GM12891 (cell line): ENCODE results near the gene ATF3.

Experiments used
- DNase-seq: peaks from one replicate; pipeline ENCODE4 v3.0.0; 2011; ENCODE audit warnings: low spot score; ENCODE audit not compliant: insufficient read length
- FAIRE-seq: peaks from 2 replicates; lab custom pipeline; 2011; peaks lifted over from hg19 to GRCh38; lab: Jason Lieb, UNC
- PAX5 ChIP-seq: IDR thresholded peaks from 2 replicates; pipeline ENCODE4 v1.6.1; 2011; ENCODE audit warnings: low read length, moderate library complexity, mild to moderate bottlenecking; ENCODE audit not compliant: insufficient read depth, severe bottlenecking
- POLR2A ChIP-seq: IDR thresholded peaks from 2 replicates; pipeline ENCODE4 v1.6.1; 2011; ENCODE audit warnings: low read depth, low read length, control low read depth
- POLR2AphosphoS5 ChIP-seq: IDR thresholded peaks from 2 replicates; pipeline ENCODE4 v1.6.1; 2011; ENCODE audit warnings: low read depth, low read length, control low read depth
- POU2F2 ChIP-seq: IDR thresholded peaks from 2 replicates; pipeline ENCODE4 v1.6.1; 2011; ENCODE audit warnings: low read depth, mild to moderate bottlenecking, control low read depth, low read length, moderate library complexity
- SPI1 ChIP-seq: IDR thresholded peaks from 2 replicates; pipeline ENCODE4 v1.6.1; 2011; ENCODE audit warnings: low read depth, low read length, control low read depth
- TAF1 ChIP-seq: IDR thresholded peaks from 2 replicates; pipeline ENCODE4 v1.6.1; 2011; ENCODE audit warnings: low read depth, low read length, control low read depth

ATF3 gene

GRCh38 chr1:212596798-212597197 is 11.8 kb upstream of the ATF3 start:
- DNase-seq: no peak
- TF ChIP-seq POLR2AphosphoS5 (no peak), PAX5 (no peak), POU2F2 (no peak), POLR2A (no peak), TAF1 (no peak), SPI1 (no peak)
- no peak for FAIRE-seq

GRCh38 chr1:212597487-212597886 is 11.1 kb upstream of the ATF3 start:
- DNase-seq (no peak), FAIRE-seq (no peak)
- TF ChIP-seq TAF1: no peak
- TF ChIP-seq SPI1: no peak
- TF ChIP-seq POLR2A: no peak
- TF ChIP-seq POU2F2: no peak
- no peak for TF ChIP-seq PAX5
- TF ChIP-seq POLR2AphosphoS5: no peak

GRCh38 chr1:212600071-212600915 is 8.3 kb upstream of the ATF3 start:
- FAIRE-seq (no peak), DNase-seq (no peak)
- no peak for TF ChIP-seq TAF1
- TF ChIP-seq SPI1: no peak
- no peak for TF ChIP-seq PAX5
- TF ChIP-seq POLR2AphosphoS5: no peak
- TF ChIP-seq POU2F2: no peak
- TF ChIP-seq POLR2A: no peak

GRCh38 chr1:212600980-212601379 is 7.6 kb upstream of the ATF3 start:
- DNase-seq: no peak
- FAIRE-seq: no peak
- TF ChIP-seq POU2F2: no peak

GRCh38 chr1:212601524-212601923 is 7.0 kb upstream of the ATF3 start:
- no peak for FAIRE-seq
- DNase-seq: no peak
- no peak for TF ChIP-seq POLR2AphosphoS5
- TF ChIP-seq TAF1: no peak
- no peak for TF ChIP-seq POU2F2
- no peak for TF ChIP-seq POLR2A
- no peak for TF ChIP-seq PAX5
- TF ChIP-seq SPI1: no peak

GRCh38 chr1:212605441-212606394 is 2.8 kb upstream of the ATF3 start:
- FAIRE-seq (no peak), DNase-seq (no peak)
- no peak for TF ChIP-seq SPI1
- no peak for TF ChIP-seq POLR2A
- TF ChIP-seq TAF1: no peak
- TF ChIP-seq PAX5: no peak
- no peak for TF ChIP-seq POU2F2
- no peak for TF ChIP-seq POLR2AphosphoS5

- FAIRE-seq (peak; percentile 56), DNase-seq (peak; percentile 29)
- TF ChIP-seq PAX5 (no peak), POU2F2 (no peak), SPI1 (no peak), POLR2AphosphoS5 (no peak), POLR2A (no peak), TAF1 (no peak)
Observed at GRCh38 chr1:212606395-212607205, 2.0 kb upstream of the ATF3 start.

GRCh38 chr1:212607206-212607912 is 1.2 kb upstream of the ATF3 start:
- DNase-seq: peak; percentile 28
- no peak for FAIRE-seq
- TF ChIP-seq POLR2AphosphoS5: no peak
- no peak for TF ChIP-seq PAX5
- no peak for TF ChIP-seq POU2F2
- no peak for TF ChIP-seq SPI1
- TF ChIP-seq TAF1: no peak
- no peak for TF ChIP-seq POLR2A
